ENCODE results near the gene PTRH2. TPM values are rescaled to one million over a fixed set of nuclear protein-coding genes. Genes with fewer than 3 reads are reported as not detected.

PTRH2 gene
- total RNA-seq, 1 donor, result 8.0 TPM

GRCh38 chr17:59737324-59737723 is 30.1 kb upstream of the PTRH2 start:
- Histone ChIP-seq H3K27me3 (ENCODE audit: insufficient read depth, low read length) (no peaks in the 10 kb centered on the region), H3K79me2 (ENCODE audit: insufficient read depth, low read length) (peaks cover 9% of the 10 kb centered on the region), H4K20me1 (ENCODE audit: insufficient read depth, low read length) (no peaks in the 10 kb centered on the region), H3K27ac (ENCODE audit: low read depth, low read length) (no peak overlapping the region), H3K9me3 (ENCODE audit: low read depth, low read length) (no peaks in the 10 kb centered on the region), H3K4me3 (ENCODE audit: insufficient read depth, low read length) (no peak overlapping the region), H3K36me3 (ENCODE audit: insufficient read depth, low read length) (peaks cover 14% of the 10 kb centered on the region), H2AFZ (ENCODE audit: low read length) (no peak overlapping the region), H3K4me1 (ENCODE audit: insufficient read depth, low read length) (no peaks in the 10 kb centered on the region), H3K4me2 (ENCODE audit: insufficient read depth, low read length) (no peak overlapping the region)
- no peak for DNase-seq (ENCODE audit: insufficient read length, low spot score, missing footprints)
- TF ChIP-seq, protein P1, sequence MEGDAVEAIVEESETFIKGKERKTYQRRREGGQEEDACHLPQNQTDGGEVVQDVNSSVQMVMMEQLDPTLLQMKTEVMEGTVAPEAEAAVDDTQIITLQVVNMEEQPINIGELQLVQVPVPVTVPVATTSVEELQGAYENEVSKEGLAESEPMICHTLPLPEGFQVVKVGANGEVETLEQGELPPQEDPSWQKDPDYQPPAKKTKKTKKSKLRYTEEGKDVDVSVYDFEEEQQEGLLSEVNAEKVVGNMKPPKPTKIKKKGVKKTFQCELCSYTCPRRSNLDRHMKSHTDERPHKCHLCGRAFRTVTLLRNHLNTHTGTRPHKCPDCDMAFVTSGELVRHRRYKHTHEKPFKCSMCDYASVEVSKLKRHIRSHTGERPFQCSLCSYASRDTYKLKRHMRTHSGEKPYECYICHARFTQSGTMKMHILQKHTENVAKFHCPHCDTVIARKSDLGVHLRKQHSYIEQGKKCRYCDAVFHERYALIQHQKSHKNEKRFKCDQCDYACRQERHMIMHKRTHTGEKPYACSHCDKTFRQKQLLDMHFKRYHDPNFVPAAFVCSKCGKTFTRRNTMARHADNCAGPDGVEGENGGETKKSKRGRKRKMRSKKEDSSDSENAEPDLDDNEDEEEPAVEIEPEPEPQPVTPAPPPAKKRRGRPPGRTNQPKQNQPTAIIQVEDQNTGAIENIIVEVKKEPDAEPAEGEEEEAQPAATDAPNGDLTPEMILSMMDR (IDR thresholded peaks at IDR 0.05; ENCODE audit: extremely low read depth, low read depth, low read length), result no peak

DNA sequence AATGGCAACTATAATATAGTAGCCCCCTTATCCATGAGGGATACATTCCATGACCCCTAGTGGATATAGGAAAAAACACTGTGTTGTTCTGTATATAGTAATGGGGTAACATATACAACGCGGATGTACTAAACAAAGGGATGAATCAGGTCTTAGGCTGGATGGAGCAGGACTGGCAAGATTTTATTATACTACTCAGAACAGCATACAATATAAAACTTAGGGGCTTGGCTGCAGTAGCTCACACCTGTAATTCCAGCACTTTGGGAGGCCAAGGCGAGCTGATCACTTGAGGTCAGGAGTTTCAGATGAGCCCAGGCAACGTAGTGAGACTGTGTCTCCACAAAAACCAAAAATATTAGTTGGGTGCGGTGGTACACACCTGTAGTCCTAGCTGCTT is 27.0 kb upstream of the PTRH2 start:
- peaks cover 10% of the 10 kb centered on the region for H3K36me3 ChIP-seq (ENCODE audit: insufficient read depth, low read length)
- no peak for DNase-seq (ENCODE audit: insufficient read length, low spot score, missing footprints)
- H3K4me2 ChIP-seq (ENCODE audit: insufficient read depth, low read length), result no peak overlapping the region
- H3K9me3 ChIP-seq (ENCODE audit: low read depth, low read length), result no peaks in the 10 kb centered on the region
- no peak overlapping the region for H3K4me3 ChIP-seq (ENCODE audit: insufficient read depth, low read length)
- no peak overlapping the region for H2AFZ ChIP-seq (ENCODE audit: low read length)
- no peaks in the 10 kb centered on the region for H3K4me1 ChIP-seq (ENCODE audit: insufficient read depth, low read length)
- H3K27me3 ChIP-seq (ENCODE audit: insufficient read depth, low read length), result no peaks in the 10 kb centered on the region
- TF ChIP-seq, protein P1 (IDR thresholded peaks at IDR 0.05; ENCODE audit: extremely low read depth, low read depth, low read length), result no peak
- no peak overlapping the region for H3K27ac ChIP-seq (ENCODE audit: low read depth, low read length)
- H4K20me1 ChIP-seq (ENCODE audit: insufficient read depth, low read length), result no peaks in the 10 kb centered on the region
- H3K79me2 ChIP-seq (ENCODE audit: insufficient read depth, low read length), result peaks cover 26% of the 10 kb centered on the region

DNA sequence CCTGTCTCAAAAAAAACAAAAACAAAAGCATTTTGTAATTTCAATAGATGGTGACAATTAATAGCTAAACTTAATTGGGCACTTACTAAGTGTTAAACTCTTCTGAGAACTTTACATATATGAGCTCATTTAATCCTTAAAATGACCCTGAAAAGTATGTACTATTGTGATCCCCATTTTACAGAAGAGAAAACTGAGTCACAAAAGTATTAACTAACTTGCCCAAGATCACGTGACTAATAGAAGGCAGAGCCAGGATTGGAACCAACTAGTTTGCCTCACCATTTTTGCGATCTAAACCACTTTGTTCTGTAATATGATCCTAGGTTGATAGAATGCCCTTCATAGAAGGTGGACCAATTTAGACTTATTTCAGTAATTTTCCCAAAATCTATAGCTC is 26.5 kb upstream of the PTRH2 start:
- TF ChIP-seq, protein P1 (IDR thresholded peaks at IDR 0.05; ENCODE audit: extremely low read depth, low read depth, low read length), result no peak
- Histone ChIP-seq H3K36me3 (ENCODE audit: insufficient read depth, low read length) (peaks cover 10% of the 10 kb centered on the region), H3K4me1 (ENCODE audit: insufficient read depth, low read length) (no peaks in the 10 kb centered on the region), H3K27ac (ENCODE audit: low read depth, low read length) (no peak overlapping the region), H3K27me3 (ENCODE audit: insufficient read depth, low read length) (no peaks in the 10 kb centered on the region), H3K4me2 (ENCODE audit: insufficient read depth, low read length) (no peak overlapping the region), H3K79me2 (ENCODE audit: insufficient read depth, low read length) (peaks cover 30% of the 10 kb centered on the region), H3K4me3 (ENCODE audit: insufficient read depth, low read length) (no peak overlapping the region), H2AFZ (ENCODE audit: low read length) (no peak overlapping the region), H3K9me3 (ENCODE audit: low read depth, low read length) (no peaks in the 10 kb centered on the region), H4K20me1 (ENCODE audit: insufficient read depth, low read length) (no peaks in the 10 kb centered on the region)
- DNase-seq (ENCODE audit: insufficient read length, low spot score, missing footprints), result no peak

GRCh38 chr17:59730268-59730834 is 23.1 kb upstream of the PTRH2 start:
- Histone ChIP-seq H3K4me1 (ENCODE audit: insufficient read depth, low read length) (peaks cover 4% of the 10 kb centered on the region), H3K79me2 (ENCODE audit: insufficient read depth, low read length) (peaks cover 55% of the 10 kb centered on the region), H3K27me3 (ENCODE audit: insufficient read depth, low read length) (no peaks in the 10 kb centered on the region), H3K4me3 (ENCODE audit: insufficient read depth, low read length) (no peak overlapping the region), H3K27ac (ENCODE audit: low read depth, low read length) (no peak overlapping the region), H4K20me1 (ENCODE audit: insufficient read depth, low read length) (no peaks in the 10 kb centered on the region), H2AFZ (ENCODE audit: low read length) (no peak overlapping the region), H3K4me2 (ENCODE audit: insufficient read depth, low read length) (no peak overlapping the region), H3K36me3 (ENCODE audit: insufficient read depth, low read length) (peaks cover 7% of the 10 kb centered on the region), H3K9me3 (ENCODE audit: low read depth, low read length) (no peaks in the 10 kb centered on the region)
- DNase-seq (ENCODE audit: insufficient read length, low spot score, missing footprints), result no peak
- TF ChIP-seq, protein P1 (IDR thresholded peaks at IDR 0.05; ENCODE audit: extremely low read depth, low read depth, low read length), result no peak
